Loucy (cell line): ENCODE data around the gene NFATC2IP.

ENCODE experiments used
- H2AFZ ChIP-seq: fragments of 200-600 bp; sonication (generic); 2 replicates; pipeline ENCODE4 v1.6.0; 2016; ENCODE audit warnings: antibody characterized with exemption, mild to moderate bottlenecking, low read length, moderate library complexity
- H3F3A ChIP-seq: fragments of 200-600 bp; 2 replicates; pipeline ENCODE4 v1.6.0; 2016; ENCODE audit warnings: antibody characterized with exemption, low read depth, mild to moderate bottlenecking
- H3K27me3 ChIP-seq: fragments of 200-600 bp; sonication (generic); 2 replicates; pipeline ENCODE4 v1.6.1; 2014; ENCODE audit warnings: low read length, mild to moderate bottlenecking; ENCODE audit not compliant: insufficient read depth, poor library complexity, severe bottlenecking
- H3K36me3 ChIP-seq: fragments of 200-600 bp; sonication (generic); 2 replicates; pipeline ENCODE4 v1.6.1; 2016; ENCODE audit warnings: low read length; ENCODE audit not compliant: insufficient read depth
- H3K4me1 ChIP-seq: fragments of 200-600 bp; sonication (generic); 2 replicates; pipeline ENCODE4 v1.5.1; 2014; ENCODE audit warnings: low read length, mild to moderate bottlenecking; ENCODE audit not compliant: insufficient read depth, poor library complexity, severe bottlenecking
- H3K4me2 ChIP-seq: fragments of 200-600 bp; sonication (generic); 2 replicates; pipeline ENCODE4 v1.6.0; 2014; ENCODE audit warnings: antibody characterized with exemption, low read length, low read depth, mild to moderate bottlenecking; ENCODE audit not compliant: poor library complexity, severe bottlenecking
- H3K4me3 ChIP-seq: fragments of 200-600 bp; sonication (generic); 2 replicates; pipeline ENCODE4 v1.5.1; 2014; ENCODE audit warnings: low read length, mild to moderate bottlenecking, mixed read lengths; ENCODE audit not compliant: poor library complexity, severe bottlenecking
- H3K79me2 ChIP-seq: fragments of 200-600 bp; sonication (generic); 2 replicates; pipeline ENCODE4 v1.6.1; 2014; ENCODE audit warnings: low read length; ENCODE audit not compliant: insufficient read depth
- H3K9ac ChIP-seq: fragments of 200-600 bp; sonication (generic); 2 replicates; pipeline ENCODE4 v1.6.0; 2014; ENCODE audit warnings: mild to moderate bottlenecking, low read depth, low read length, moderate library complexity; ENCODE audit not compliant: poor library complexity, severe bottlenecking
- H3K9me2 ChIP-seq: fragments of 200-600 bp; sonication (generic); replicated peaks from 2 replicates; pipeline ENCODE4 v1.6.1; 2016; ENCODE audit warnings: low read depth, low read length, mixed read lengths
- H3K9me3 ChIP-seq: fragments of 200-600 bp; sonication (generic); 2 replicates; pipeline ENCODE4 v1.6.1; 2014; ENCODE audit warnings: mild to moderate bottlenecking, antibody characterized with exemption, low read length, low read depth; ENCODE audit not compliant: insufficient read depth
- H4K20me1 ChIP-seq: fragments of 200-600 bp; sonication (generic); 2 replicates; pipeline ENCODE4 v1.6.0; 2014; ENCODE audit warnings: antibody characterized with exemption, low read length, mild to moderate bottlenecking; ENCODE audit not compliant: insufficient read depth, poor library complexity, severe bottlenecking
- CTCF ChIP-seq: fragments of 200-600 bp; sonication (generic); conservative IDR thresholded peaks from 2 replicates; pipeline ENCODE4 v1.5.1; 2014; ENCODE audit warnings: mild to moderate bottlenecking, antibody characterized with exemption, low read length
- EZH2phosphoT487 ChIP-seq: fragments of 200-600 bp; IDR thresholded peaks from 2 replicates; pipeline ENCODE4 v1.6.1; 2018; ENCODE audit warnings: antibody characterized with exemption, mild to moderate bottlenecking, moderate library complexity, borderline replicate concordance

The NFATC2IP gene

GRCh38 chr16:28992496-28992895, 41.8 kb downstream of the NFATC2IP start:
- Histone ChIP-seq H4K20me1 (no peaks in the 10 kb centered on the region), H3K4me1 (peaks cover 3% of the 10 kb centered on the region), H3K4me3 (no peak overlapping the region), H3K9me3 (no peaks in the 10 kb centered on the region), H3K79me2 (peaks cover 1% of the 10 kb centered on the region; the same call in 1 of the 2 replicates), H3F3A (no peaks in the 10 kb centered on the region; the same call in 1 of the 2 replicates), H3K9me2 (no peaks in the 10 kb centered on the region), H3K36me3 (no peaks in the 10 kb centered on the region), H3K9ac (no peak overlapping the region), H3K27me3 (no peaks in the 10 kb centered on the region), H3K4me2 (no peak overlapping the region), H2AFZ (no peak overlapping the region)
- TF ChIP-seq EZH2phosphoT487, result no peak
- TF ChIP-seq CTCF, result no peak

- no peak overlapping the region for H2AFZ ChIP-seq
- H3F3A ChIP-seq, result no peaks in the 10 kb centered on the region
- H3K9me2 ChIP-seq, result no peaks in the 10 kb centered on the region
These were observed 48.1 kb downstream of the NFATC2IP start for GRCh38 chr16:28998837-28999236.

GRCh38 chr16:28999577-28999976, 48.8 kb downstream of the NFATC2IP start:
- Histone ChIP-seq H3K9ac (no peak overlapping the region), H3K9me2 (no peaks in the 10 kb centered on the region), H3F3A (no peaks in the 10 kb centered on the region), H3K4me2 (no peak overlapping the region), H3K36me3 (no peaks in the 10 kb centered on the region), H3K4me3 (no peak overlapping the region), H2AFZ (peak overlapping the region; percentile 59; the same call in 1 of the 2 replicates), H3K4me1 (no peaks in the 10 kb centered on the region), H4K20me1 (no peaks in the 10 kb centered on the region), H3K27me3 (no peaks in the 10 kb centered on the region), H3K9me3 (no peaks in the 10 kb centered on the region), H3K79me2 (no peaks in the 10 kb centered on the region)
- TF ChIP-seq EZH2phosphoT487 (no peak), CTCF (no peak)

More at GRCh38 chr16:28998837-28999236, 48.1 kb downstream of the NFATC2IP start:
- Histone ChIP-seq H3K4me1 (no peaks in the 10 kb centered on the region), H3K4me3 (no peak overlapping the region), H3K27me3 (no peaks in the 10 kb centered on the region), H3K36me3 (no peaks in the 10 kb centered on the region), H3K9ac (no peak overlapping the region), H3K9me3 (no peaks in the 10 kb centered on the region), H3K4me2 (no peak overlapping the region), H4K20me1 (no peaks in the 10 kb centered on the region), H3K79me2 (no peaks in the 10 kb centered on the region)
- TF ChIP-seq EZH2phosphoT487, result no peak
- no peak for TF ChIP-seq CTCF
